HepG2 (cell line): ENCODE measurements around the gene SMC1B. TPM values are rescaled to one million over a fixed set of nuclear protein-coding genes. Genes with fewer than 3 reads are reported as not detected.

Experiments
- MAF1 ChIP-seq: sonication (generic); formaldehyde crosslinking; IDR thresholded peaks from 2 replicates; pipeline ENCODE4 v1.5.0; 2020; ENCODE audit warnings: missing genetic modification reagents, borderline replicate concordance
- NCOA5 ChIP-seq: sonication (generic); formaldehyde crosslinking; IDR thresholded peaks from 2 replicates; pipeline ENCODE4 v1.4.0; 2020; ENCODE audit warnings: missing genetic modification reagents
- TFDP1 ChIP-seq: IDR thresholded peaks from 2 replicates; pipeline ENCODE4 v1.6.1; 2016; ENCODE audit warnings: missing compliant biosample characterization, missing genetic modification reagents, borderline replicate concordance
- THAP11 ChIP-seq: IDR thresholded peaks from 2 replicates; pipeline ENCODE4 v1.6.1; 2016; ENCODE audit warnings: missing biosample characterization, missing genetic modification reagents
- YEATS4 ChIP-seq: sonication (generic); formaldehyde crosslinking; IDR thresholded peaks from 2 replicates; pipeline ENCODE4 v1.4.0; 2020; ENCODE audit warnings: missing genetic modification reagents, borderline replicate concordance
- ZBTB25 ChIP-seq: IDR thresholded peaks from 2 replicates; pipeline ENCODE4 v1.6.1; 2018; ENCODE audit warnings: missing genetic modification reagents
- ZBTB44 ChIP-seq: sonication (generic); formaldehyde crosslinking; IDR thresholded peaks from 2 replicates; pipeline ENCODE4 v1.4.0; 2020; ENCODE audit warnings: missing genetic modification reagents
- ZNF232 ChIP-seq: sonication (generic); formaldehyde crosslinking; IDR thresholded peaks from 2 replicates; pipeline ENCODE4 v1.4.0; 2020; ENCODE audit warnings: missing genetic modification reagents, borderline replicate concordance
- ZNF331 ChIP-seq: sonication (generic); formaldehyde crosslinking; IDR thresholded peaks from 2 replicates; pipeline ENCODE4 v1.4.0; 2020; ENCODE audit warnings: missing genetic modification reagents
- ZNF615 ChIP-seq: sonication (generic); formaldehyde crosslinking; IDR thresholded peaks from 2 replicates; pipeline ENCODE4 v1.5.0; 2020; ENCODE audit warnings: mild to moderate bottlenecking, missing genetic modification reagents, borderline replicate concordance
- ZNF652 ChIP-seq: IDR thresholded peaks from 2 replicates; pipeline ENCODE4 v1.6.1; 2016; ENCODE audit warnings: low read depth, borderline replicate concordance
- ZNF850 ChIP-seq: sonication (generic); formaldehyde crosslinking; conservative IDR thresholded peaks from 2 replicates; pipeline ENCODE4 v1.9.0; 2021; ENCODE audit warnings: mild to moderate bottlenecking, missing genetic modification reagents
- polyA plus RNA-seq, 8 experiments: library from polyadenylated mRNA; depleted of rRNA in 3 of 8; stranded (reverse) in 7 of 8; unstranded in 1 of 8; fragments of >200 nt; fragmentation: Illumina TruSeq in 4 of 8; extraction: Trizol in 4 of 8; gene quantifications; 2 replicates each; pipeline versions ENCODE4 v1.2.1 to v1.2.3, GENCODE V29; 2011 to 2016; ENCODE audit warnings: low read depth in 4 of 8, missing spikeins in 1 of 8, mixed read lengths in 1 of 8; ENCODE audit not compliant: insufficient read depth in 1 of 8
- total RNA-seq, 5 experiments: library from RNA; depleted of rRNA; stranded (reverse); fragments of >200 nt; fragmentation: Illumina TruSeq; extraction: Trizol; gene quantifications; 2 replicates each; pipeline ENCODE4 v1.2.3, GENCODE V29; 2016; ENCODE audit warnings: low read depth in 1 of 5
- TF ChIP-seq, protein P1 (sequence below): sonication (generic); formaldehyde crosslinking; IDR thresholded peaks from 2 replicates; pipeline ENCODE4 v1.4.0; 2020; ENCODE audit warnings: missing genetic modification reagents
- TF ChIP-seq, protein P2 (sequence below): sonication (generic); formaldehyde crosslinking; IDR thresholded peaks from 2 replicates; pipeline ENCODE4 v1.8.1; 2023; ENCODE audit warnings: mild to moderate bottlenecking, inconsistent platforms, moderate library complexity, missing genetic modification reagents, borderline replicate concordance
- TF ChIP-seq, protein P3 (sequence below): sonication (generic); formaldehyde crosslinking; IDR thresholded peaks from 2 replicates; pipeline ENCODE4 v1.4.0; 2020; ENCODE audit warnings: mild to moderate bottlenecking, missing genetic modification reagents
- TF ChIP-seq, protein P4 (sequence below): sonication (generic); formaldehyde crosslinking; IDR thresholded peaks from 2 replicates; pipeline ENCODE4 v1.9.0; 2021; ENCODE audit warnings: missing genetic modification reagents, borderline replicate concordance

SMC1B gene
- total and polyA plus RNA-seq, 2 of the 13 experiments (the other 11 are each of a cell fraction or from before 2014, with no cell fraction given) = not detected

- TF ChIP-seq ZBTB44 (CRISPR knock-in tag) = no peak
- no peak for TF ChIP-seq NCOA5 (CRISPR knock-in tag)
- TF ChIP-seq, protein P1, sequence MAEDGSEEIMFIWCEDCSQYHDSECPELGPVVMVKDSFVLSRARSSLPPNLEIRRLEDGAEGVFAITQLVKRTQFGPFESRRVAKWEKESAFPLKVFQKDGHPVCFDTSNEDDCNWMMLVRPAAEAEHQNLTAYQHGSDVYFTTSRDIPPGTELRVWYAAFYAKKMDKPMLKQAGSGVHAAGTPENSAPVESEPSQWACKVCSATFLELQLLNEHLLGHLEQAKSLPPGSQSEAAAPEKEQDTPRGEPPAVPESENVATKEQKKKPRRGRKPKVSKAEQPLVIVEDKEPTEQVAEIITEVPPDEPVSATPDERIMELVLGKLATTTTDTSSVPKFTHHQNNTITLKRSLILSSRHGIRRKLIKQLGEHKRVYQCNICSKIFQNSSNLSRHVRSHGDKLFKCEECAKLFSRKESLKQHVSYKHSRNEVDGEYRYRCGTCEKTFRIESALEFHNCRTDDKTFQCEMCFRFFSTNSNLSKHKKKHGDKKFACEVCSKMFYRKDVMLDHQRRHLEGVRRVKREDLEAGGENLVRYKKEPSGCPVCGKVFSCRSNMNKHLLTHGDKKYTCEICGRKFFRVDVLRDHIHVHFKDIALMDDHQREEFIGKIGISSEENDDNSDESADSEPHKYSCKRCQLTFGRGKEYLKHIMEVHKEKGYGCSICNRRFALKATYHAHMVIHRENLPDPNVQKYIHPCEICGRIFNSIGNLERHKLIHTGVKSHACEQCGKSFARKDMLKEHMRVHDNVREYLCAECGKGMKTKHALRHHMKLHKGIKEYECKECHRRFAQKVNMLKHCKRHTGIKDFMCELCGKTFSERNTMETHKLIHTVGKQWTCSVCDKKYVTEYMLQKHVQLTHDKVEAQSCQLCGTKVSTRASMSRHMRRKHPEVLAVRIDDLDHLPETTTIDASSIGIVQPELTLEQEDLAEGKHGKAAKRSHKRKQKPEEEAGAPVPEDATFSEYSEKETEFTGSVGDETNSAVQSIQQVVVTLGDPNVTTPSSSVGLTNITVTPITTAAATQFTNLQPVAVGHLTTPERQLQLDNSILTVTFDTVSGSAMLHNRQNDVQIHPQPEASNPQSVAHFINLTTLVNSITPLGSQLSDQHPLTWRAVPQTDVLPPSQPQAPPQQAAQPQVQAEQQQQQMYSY = no peak
- TF ChIP-seq ZNF232 = peak; percentile 72; the same call in 1 of the 2 replicates
- TF ChIP-seq TFDP1 (CRISPR knock-in tag) = peak; percentile 43; the same call in 1 of the 2 replicates
- peak; percentile 72; the same call in 1 of the 2 replicates for TF ChIP-seq YEATS4 (CRISPR knock-in tag)
- TF ChIP-seq, protein P2, sequence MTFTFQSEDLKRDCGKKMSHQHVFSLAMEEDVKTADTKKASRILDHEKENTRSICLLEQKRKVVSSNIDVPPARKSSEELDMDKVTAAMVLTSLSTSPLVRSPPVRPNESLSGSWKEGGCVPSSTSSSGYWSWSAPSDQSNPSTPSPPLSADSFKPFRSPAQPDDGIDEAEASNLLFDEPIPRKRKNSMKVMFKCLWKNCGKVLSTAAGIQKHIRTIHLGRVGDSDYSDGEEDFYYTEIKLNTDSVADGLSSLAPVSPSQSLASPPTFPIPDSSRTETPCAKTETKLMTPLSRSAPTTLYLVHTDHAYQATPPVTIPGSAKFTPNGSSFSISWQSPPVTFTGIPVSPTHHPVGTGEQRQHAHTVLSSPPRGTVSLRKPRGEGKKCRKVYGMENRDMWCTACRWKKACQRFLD (CRISPR knock-in tag) = no peak
- 0 out of 2 replicates have a peak, but pooled peaks have one; percentile 73 for TF ChIP-seq ZNF615 (CRISPR knock-in tag)
- TF ChIP-seq, protein P3, sequence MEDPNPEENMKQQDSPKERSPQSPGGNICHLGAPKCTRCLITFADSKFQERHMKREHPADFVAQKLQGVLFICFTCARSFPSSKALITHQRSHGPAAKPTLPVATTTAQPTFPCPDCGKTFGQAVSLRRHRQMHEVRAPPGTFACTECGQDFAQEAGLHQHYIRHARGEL (CRISPR knock-in tag) = no peak
- no peak for TF ChIP-seq MAF1 (CRISPR knock-in tag)
- TF ChIP-seq THAP11 (CRISPR knock-in tag) = peak; percentile 58; the same call in 1 of the 2 replicates
- TF ChIP-seq ZNF331 (CRISPR knock-in tag) = peak; percentile 66; the same call in 1 of the 2 replicates
- TF ChIP-seq ZNF652 (CRISPR knock-in tag) = 0 out of 2 replicates have a peak, but pooled peaks have one; percentile 16
- peak; percentile 67; the same call in 1 of the 2 replicates for TF ChIP-seq ZNF850 (CRISPR knock-in tag)
- TF ChIP-seq, protein P4, sequence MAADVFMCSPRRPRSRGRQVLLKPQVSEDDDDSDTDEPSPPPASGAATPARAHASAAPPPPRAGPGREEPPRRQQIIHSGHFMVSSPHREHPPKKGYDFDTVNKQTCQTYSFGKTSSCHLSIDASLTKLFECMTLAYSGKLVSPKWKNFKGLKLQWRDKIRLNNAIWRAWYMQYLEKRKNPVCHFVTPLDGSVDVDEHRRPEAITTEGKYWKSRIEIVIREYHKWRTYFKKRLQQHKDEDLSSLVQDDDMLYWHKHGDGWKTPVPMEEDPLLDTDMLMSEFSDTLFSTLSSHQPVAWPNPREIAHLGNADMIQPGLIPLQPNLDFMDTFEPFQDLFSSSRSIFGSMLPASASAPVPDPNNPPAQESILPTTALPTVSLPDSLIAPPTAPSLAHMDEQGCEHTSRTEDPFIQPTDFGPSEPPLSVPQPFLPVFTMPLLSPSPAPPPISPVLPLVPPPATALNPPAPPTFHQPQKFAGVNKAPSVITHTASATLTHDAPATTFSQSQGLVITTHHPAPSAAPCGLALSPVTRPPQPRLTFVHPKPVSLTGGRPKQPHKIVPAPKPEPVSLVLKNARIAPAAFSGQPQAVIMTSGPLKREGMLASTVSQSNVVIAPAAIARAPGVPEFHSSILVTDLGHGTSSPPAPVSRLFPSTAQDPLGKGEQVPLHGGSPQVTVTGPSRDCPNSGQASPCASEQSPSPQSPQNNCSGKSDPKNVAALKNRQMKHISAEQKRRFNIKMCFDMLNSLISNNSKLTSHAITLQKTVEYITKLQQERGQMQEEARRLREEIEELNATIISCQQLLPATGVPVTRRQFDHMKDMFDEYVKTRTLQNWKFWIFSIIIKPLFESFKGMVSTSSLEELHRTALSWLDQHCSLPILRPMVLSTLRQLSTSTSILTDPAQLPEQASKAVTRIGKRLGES (CRISPR knock-in tag) = no peak
- TF ChIP-seq ZBTB25 (CRISPR knock-in tag) = peak; percentile 51; the same call in 1 of the 2 replicates
Observed at GRCh38 chr22:45435544-45436139, 22.2 kb upstream of the SMC1B start (continued).
